Keratinocyte (primary cell): Measurements from ENCODE around the gene XYLB. TPM values are rescaled to one million over a fixed set of nuclear protein-coding genes. Genes with fewer than 3 reads are reported as not detected.

ENCODE experiments used
- DNase-seq: peaks from one replicate; pipeline ENCODE4 v3.0.0-alpha.2; 2011; ENCODE audit warnings: low read depth, missing footprints, low spot score
- FAIRE-seq: peaks from 2 replicates; lab custom pipeline; 2011; peaks lifted over from hg19 to GRCh38; lab: Jason Lieb, UNC
- H2AFZ ChIP-seq: 2 replicates; pipeline ENCODE4 v1.6.0; 2012; ENCODE audit warnings: low read length, control low read depth, inconsistent platforms; ENCODE audit not compliant: control insufficient read depth
- H3K27ac ChIP-seq: 2 replicates; pipeline ENCODE4 v1.5.1; 2011; ENCODE audit warnings: low read length; ENCODE audit not compliant: control insufficient read depth, insufficient read depth
- H3K27me3 ChIP-seq: 3 replicates; pipeline ENCODE4 v1.6.0; 2011; ENCODE audit warnings: low read length; ENCODE audit not compliant: control insufficient read depth, insufficient read depth; ENCODE audit errors: extremely low read depth
- H3K36me3 ChIP-seq, 2 experiments: 2 replicates in 1 of 2; 3 replicates in 1 of 2; pipeline ENCODE4 v1.5.1; 2011; ENCODE audit warnings: low read length in 2 of 2, mild to moderate bottlenecking in 1 of 2; ENCODE audit not compliant: control insufficient read depth in 2 of 2, insufficient read depth in 2 of 2; ENCODE audit errors: extremely low read depth in 1 of 2
- H3K4me1 ChIP-seq: 3 replicates; pipeline ENCODE4 v1.5.1; 2011; ENCODE audit warnings: low read length; ENCODE audit not compliant: control insufficient read depth, insufficient read depth; ENCODE audit errors: extremely low read depth
- H3K4me2 ChIP-seq: 3 replicates; pipeline ENCODE4 v1.6.0; 2011; ENCODE audit warnings: low read depth, low read length; ENCODE audit not compliant: control insufficient read depth, insufficient read depth; ENCODE audit errors: extremely low read depth
- H3K4me3 ChIP-seq, 3 experiments: fragments of 200-600 bp in 1 of 3; sonication (generic) in 1 of 3; 2 replicates in 2 of 3; 3 replicates in 1 of 3; pipeline ENCODE4 v1.5.1; 2011 to 2016; ENCODE audit warnings: low read length in 3 of 3, mild to moderate bottlenecking in 3 of 3, control low read depth in 2 of 3, inconsistent platforms in 1 of 3, low read depth in 1 of 3, mixed read lengths in 1 of 3, mixed run types in 1 of 3, moderate library complexity in 1 of 3; ENCODE audit not compliant: control insufficient read depth in 2 of 3, insufficient read depth in 2 of 3; ENCODE audit errors: extremely low read depth in 1 of 3
- H3K79me2 ChIP-seq: 2 replicates; pipeline ENCODE4 v1.6.0; 2012; ENCODE audit warnings: low read length; ENCODE audit not compliant: control insufficient read depth, insufficient read depth
- H3K9ac ChIP-seq: 3 replicates; pipeline ENCODE4 v1.6.0; 2011; ENCODE audit warnings: low read length; ENCODE audit not compliant: control insufficient read depth, insufficient read depth; ENCODE audit errors: extremely low read depth
- H3K9me1 ChIP-seq: 3 replicates; pipeline ENCODE4 v1.6.0; 2011; ENCODE audit warnings: low read length; ENCODE audit not compliant: control insufficient read depth, insufficient read depth; ENCODE audit errors: extremely low read depth
- H3K9me3 ChIP-seq: 2 replicates; pipeline ENCODE4 v1.5.1; 2012; ENCODE audit warnings: low read depth, low read length; ENCODE audit not compliant: control insufficient read depth
- H4K20me1 ChIP-seq: 3 replicates; pipeline ENCODE4 v1.6.0; 2011; ENCODE audit warnings: low read length; ENCODE audit not compliant: control insufficient read depth, insufficient read depth; ENCODE audit errors: extremely low read depth
- EZH2 ChIP-seq: IDR thresholded peaks from one replicate; pipeline ENCODE4 v1.6.1; 2012; ENCODE audit warnings: inconsistent platforms, mild to moderate bottlenecking, low read length, moderate library complexity
- dilution Hi-C: fragments of 300-500 bp; cut with MboI; formaldehyde crosslinking; loops from one replicate; pipeline ENCODE4 v1.7.0; 2020; ENCODE audit warnings: low sequenced_read_pairs; ENCODE audit not compliant: extremely low pct_ligation_motif_present
- polyA plus RNA-seq, 5 experiments: library from polyadenylated mRNA; depleted of rRNA in 3 of 5; stranded (reverse) in 3 of 5; stranded (forward) in 1 of 5; unstranded in 1 of 5; fragments of >200 nt; gene quantifications; 1 replicate in 1 of 5; 2 replicates in 3 of 5; 3 replicates in 1 of 5; pipeline versions ENCODE4 v1.2.1 to v1.2.3, GENCODE V29; 2011 to 2012; ENCODE audit warnings: missing spikeins in 2 of 5, low read depth in 1 of 5, low replicate concordance in 1 of 5
- TF ChIP-seq, protein P1 (sequence below), 3 experiments: IDR thresholded peaks in 1 of 3; conservative IDR thresholded peaks in 1 of 3; optimal IDR thresholded peaks in 1 of 3; 2 replicates in 2 of 3; 3 replicates in 1 of 3; pipeline versions ENCODE3 to v1.5.1; 2011; ENCODE audit warnings: low read length in 3 of 3, mild to moderate bottlenecking in 3 of 3, moderate library complexity in 2 of 3, control low read depth in 1 of 3, inconsistent platforms in 1 of 3; ENCODE audit not compliant: insufficient read depth in 2 of 3; ENCODE audit errors: extremely low read depth in 1 of 3

Gene XYLB
- polyA plus RNA-seq, 1 donor (not counting 4 experiments of a cell fraction or from before 2014, with no cell fraction given): 1.8 TPM

DNA sequence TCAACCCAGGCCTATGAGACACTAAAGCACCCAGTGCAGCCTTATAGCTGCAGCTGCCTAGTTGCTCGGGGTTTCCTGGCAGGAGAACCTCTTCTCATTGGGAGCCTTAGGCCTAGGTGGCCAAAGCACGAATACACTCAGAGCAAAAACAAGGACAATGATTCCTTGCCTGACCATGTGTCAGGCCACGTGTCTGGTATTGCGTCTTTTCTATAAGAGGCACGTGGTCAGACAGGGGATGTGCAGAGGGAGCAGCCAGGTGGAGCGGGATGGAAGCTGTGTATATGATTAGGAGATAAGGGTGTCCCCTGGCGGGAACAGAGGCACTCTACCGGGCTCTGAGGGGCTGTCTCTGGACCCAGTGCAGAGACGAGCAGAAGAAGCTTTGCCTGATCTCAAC lies 38.1 kb upstream of the XYLB start:
- Histone ChIP-seq H3K9ac (no peak overlapping the region), H3K36me3 (no peaks in the 10 kb centered on the region), H3K4me1 (no peaks in the 10 kb centered on the region), H3K9me1 (no peaks in the 10 kb centered on the region), H3K4me2 (no peak overlapping the region), H3K9me3 (no peaks in the 10 kb centered on the region), H4K20me1 (no peaks in the 10 kb centered on the region), H2AFZ (no peak overlapping the region), H3K4me3 (no peak overlapping the region), H3K27ac (no peak overlapping the region), H3K27me3 (peaks cover 4% of the 10 kb centered on the region), H3K79me2 (no peaks in the 10 kb centered on the region)
- FAIRE-seq (no peak), DNase-seq (no peak)
- TF ChIP-seq, protein P1, sequence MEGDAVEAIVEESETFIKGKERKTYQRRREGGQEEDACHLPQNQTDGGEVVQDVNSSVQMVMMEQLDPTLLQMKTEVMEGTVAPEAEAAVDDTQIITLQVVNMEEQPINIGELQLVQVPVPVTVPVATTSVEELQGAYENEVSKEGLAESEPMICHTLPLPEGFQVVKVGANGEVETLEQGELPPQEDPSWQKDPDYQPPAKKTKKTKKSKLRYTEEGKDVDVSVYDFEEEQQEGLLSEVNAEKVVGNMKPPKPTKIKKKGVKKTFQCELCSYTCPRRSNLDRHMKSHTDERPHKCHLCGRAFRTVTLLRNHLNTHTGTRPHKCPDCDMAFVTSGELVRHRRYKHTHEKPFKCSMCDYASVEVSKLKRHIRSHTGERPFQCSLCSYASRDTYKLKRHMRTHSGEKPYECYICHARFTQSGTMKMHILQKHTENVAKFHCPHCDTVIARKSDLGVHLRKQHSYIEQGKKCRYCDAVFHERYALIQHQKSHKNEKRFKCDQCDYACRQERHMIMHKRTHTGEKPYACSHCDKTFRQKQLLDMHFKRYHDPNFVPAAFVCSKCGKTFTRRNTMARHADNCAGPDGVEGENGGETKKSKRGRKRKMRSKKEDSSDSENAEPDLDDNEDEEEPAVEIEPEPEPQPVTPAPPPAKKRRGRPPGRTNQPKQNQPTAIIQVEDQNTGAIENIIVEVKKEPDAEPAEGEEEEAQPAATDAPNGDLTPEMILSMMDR (optimal IDR thresholded peaks at IDR 0.05 in 1 of 3, IDR thresholded peaks at IDR 0.05 in 1 of 3, conservative IDR thresholded peaks at IDR 0.05 in 1 of 3; ENCODE audit: extremely low read depth in 1 of 3, insufficient read depth in 2 of 3, low read length in 3 of 3): no peak
- no peak for TF ChIP-seq EZH2
- dilution Hi-C loops: no loop called here

GRCh38 chr3:38311476-38311875 lies 35.1 kb upstream of the XYLB start:
- Histone ChIP-seq H3K27me3 (peaks cover 4% of the 10 kb centered on the region), H3K4me2 (no peak overlapping the region), H2AFZ (no peak overlapping the region), H3K79me2 (no peaks in the 10 kb centered on the region), H3K27ac (no peak overlapping the region), H4K20me1 (no peaks in the 10 kb centered on the region), H3K36me3 (peaks cover 0 to 1% of the 10 kb centered on the region in 2 experiments), H3K9me3 (no peaks in the 10 kb centered on the region), H3K9me1 (no peaks in the 10 kb centered on the region), H3K9ac (no peak overlapping the region), H3K4me1 (no peaks in the 10 kb centered on the region), H3K4me3 (no peak overlapping the region)
- TF ChIP-seq, protein P1 (optimal IDR thresholded peaks at IDR 0.05 in 1 of 3, IDR thresholded peaks at IDR 0.05 in 1 of 3, conservative IDR thresholded peaks at IDR 0.05 in 1 of 3; ENCODE audit: extremely low read depth in 1 of 3, insufficient read depth in 2 of 3, low read length in 3 of 3): no peak
- TF ChIP-seq EZH2: no peak
- dilution Hi-C loops: no loop called here
- FAIRE-seq (no peak), DNase-seq (no peak)
